T-helper 1 cell treated with Interleukin-12 subunit alpha and Interleukin-12 subunit beta and Interleukin-4 antibody, amounts not matched to agents 30 μg/mL and 1 μg/mL, for 36 hours (primary cell): ENCODE results near the gene PRICKLE1.
"Not testable (repeated sequence)": the region's sequence is repeated elsewhere in the genome, so short reads cannot be mapped to it uniquely, and the experiment has no call there.

Experiments
- H3K27ac Mint-ChIP-seq: one replicate; pipeline ENCODE4 v1.8.0; 2021; ENCODE audit warnings: mild to moderate bottlenecking, mixed read lengths
- H3K27me3 Mint-ChIP-seq: one replicate; pipeline ENCODE4 v1.8.0; 2021; ENCODE audit warnings: low read depth, mixed read lengths
- H3K36me3 Mint-ChIP-seq: one replicate; pipeline ENCODE4 v1.8.0; 2021; ENCODE audit warnings: low read depth, mixed read lengths
- H3K4me1 Mint-ChIP-seq: one replicate; pipeline ENCODE4 v1.8.0; 2021; ENCODE audit warnings: low read depth, mixed read lengths
- H3K4me3 Mint-ChIP-seq: one replicate; pipeline ENCODE4 v1.8.0; 2021; ENCODE audit warnings: mild to moderate bottlenecking, moderate library complexity, mixed read lengths
- H3K9me3 Mint-ChIP-seq: one replicate; pipeline ENCODE4 v1.8.0; 2021; ENCODE audit warnings: mixed read lengths

Gene PRICKLE1

DNA sequence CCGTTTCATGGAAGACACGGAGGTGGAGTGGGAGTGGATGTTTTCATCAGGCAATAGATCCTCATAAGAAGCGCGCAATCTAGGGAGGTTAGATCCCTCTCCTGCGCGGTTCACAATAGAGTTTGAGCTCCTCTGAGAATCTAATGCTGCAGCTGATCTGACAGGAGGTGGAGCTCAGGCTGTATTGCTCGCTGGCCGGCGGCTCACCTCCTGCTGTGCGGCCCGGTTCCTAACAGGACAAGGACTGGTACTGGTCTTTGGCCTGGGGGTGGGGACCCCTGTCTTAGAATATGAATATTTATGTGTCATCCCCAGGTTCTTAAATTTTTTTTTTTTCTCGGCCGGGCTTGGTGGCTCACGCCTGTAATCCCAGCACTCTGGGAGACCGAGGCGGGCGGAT is 36.7 kb downstream of the PRICKLE1 start:
- H3K27ac Mint-ChIP-seq, result no peak overlapping the region
- no peak overlapping the region for H3K4me3 Mint-ChIP-seq
- no peaks in the 10 kb centered on the region for H3K4me1 Mint-ChIP-seq
- no peaks in the 10 kb centered on the region for H3K9me3 Mint-ChIP-seq
- H3K36me3 Mint-ChIP-seq, result no peaks in the 10 kb centered on the region
- H3K27me3 Mint-ChIP-seq, result peaks cover 14% of the 10 kb centered on the region

DNA sequence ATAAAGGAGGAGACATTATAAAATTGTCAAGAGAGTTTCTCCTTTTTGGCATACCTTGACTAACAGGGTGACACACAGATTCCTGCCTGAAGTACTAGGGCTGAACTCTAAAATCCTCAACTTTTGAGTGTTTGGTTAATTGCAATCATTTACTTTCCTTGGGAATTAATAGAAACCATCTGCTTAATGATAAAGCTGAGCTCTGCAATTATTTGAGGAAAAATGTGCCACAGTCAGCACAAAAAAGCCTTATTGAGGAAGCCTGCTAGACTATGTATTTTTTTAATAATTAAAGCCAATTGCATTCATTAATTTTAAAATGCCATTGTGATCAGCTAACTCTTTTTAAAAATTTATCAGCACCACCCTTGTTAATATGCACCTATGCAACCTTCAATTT is 38.7 kb downstream of the PRICKLE1 start:
- Mint-ChIP-seq H3K4me3 (no peak overlapping the region), H3K27ac (no peak overlapping the region), H3K4me1 (no peaks in the 10 kb centered on the region), H3K36me3 (no peaks in the 10 kb centered on the region), H3K27me3 (peaks cover 14% of the 10 kb centered on the region), H3K9me3 (no peaks in the 10 kb centered on the region)

DNA sequence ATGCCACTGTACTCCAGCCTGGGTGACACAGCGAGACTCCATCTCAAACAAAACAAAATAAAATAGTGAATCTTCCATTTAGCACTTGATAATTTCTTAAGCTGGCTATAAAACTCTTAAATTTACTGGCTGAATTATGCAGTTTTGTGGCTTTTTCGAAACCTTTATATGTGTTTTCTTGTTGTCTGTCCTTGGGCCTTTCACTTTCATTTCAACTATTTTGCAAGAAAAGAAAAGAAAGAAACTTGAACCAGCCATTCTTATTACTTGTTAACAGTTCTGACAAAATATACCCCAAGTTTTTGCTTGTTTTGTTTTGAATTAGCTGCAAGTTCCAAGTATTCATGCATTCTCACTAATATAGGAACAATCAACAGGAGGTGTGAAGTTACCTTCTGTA is 42.8 kb downstream of the PRICKLE1 start:
- Mint-ChIP-seq H3K27ac (no peak overlapping the region), H3K4me3 (no peak overlapping the region), H3K9me3 (no peaks in the 10 kb centered on the region), H3K4me1 (no peaks in the 10 kb centered on the region), H3K27me3 (peaks cover 9% of the 10 kb centered on the region), H3K36me3 (no peaks in the 10 kb centered on the region)

DNA sequence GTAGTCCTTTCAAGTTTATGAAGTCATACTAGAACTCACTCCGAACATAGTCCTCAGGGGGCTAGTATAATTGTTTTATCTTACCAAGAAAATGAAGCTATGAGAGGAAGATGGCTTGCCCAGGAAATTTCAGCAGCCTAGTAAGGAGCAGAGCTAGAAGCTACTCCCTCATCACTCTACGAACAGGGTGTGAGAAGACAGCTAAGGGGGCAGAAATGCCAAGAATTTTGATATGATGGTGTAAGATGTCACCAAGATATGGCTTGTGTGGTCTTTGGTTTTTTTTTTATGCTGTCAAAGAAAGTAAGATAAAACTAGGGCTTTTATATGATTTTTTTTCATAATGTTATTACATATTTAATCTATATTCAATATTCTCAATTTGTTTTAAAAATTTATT is 47.6 kb downstream of the PRICKLE1 start:
- H3K36me3 Mint-ChIP-seq, result no peaks in the 10 kb centered on the region
- H3K27me3 Mint-ChIP-seq, result peaks cover 5% of the 10 kb centered on the region
- H3K27ac Mint-ChIP-seq, result no peak overlapping the region
- no peaks in the 10 kb centered on the region for H3K4me1 Mint-ChIP-seq
- H3K9me3 Mint-ChIP-seq, result no peaks in the 10 kb centered on the region
- H3K4me3 Mint-ChIP-seq, result no peak overlapping the region

DNA sequence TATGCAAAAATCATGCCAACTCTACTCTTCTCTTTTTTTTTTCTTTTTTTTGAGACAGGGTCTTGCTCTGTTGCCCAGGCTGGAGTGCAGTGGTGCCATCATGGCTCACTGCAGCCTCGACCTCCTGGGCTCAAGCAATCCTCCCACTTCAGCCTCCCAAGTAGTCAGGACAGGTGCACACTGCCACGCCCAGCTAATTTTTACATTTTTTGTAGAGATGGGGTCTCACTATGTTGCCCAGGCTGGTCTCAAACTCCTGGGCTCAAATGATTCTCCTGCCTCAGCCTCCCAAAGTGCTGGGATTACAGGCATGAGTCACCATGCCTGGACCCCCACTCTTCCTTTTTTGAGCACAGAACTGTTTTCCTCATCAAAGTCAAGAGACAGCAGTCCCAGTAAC is 48.2 kb downstream of the PRICKLE1 start:
- H3K4me1 Mint-ChIP-seq, H3K27ac Mint-ChIP-seq, H3K36me3 Mint-ChIP-seq, H3K9me3 Mint-ChIP-seq, H3K4me3 Mint-ChIP-seq, H3K27me3 Mint-ChIP-seq: not testable (repeated sequence)

DNA sequence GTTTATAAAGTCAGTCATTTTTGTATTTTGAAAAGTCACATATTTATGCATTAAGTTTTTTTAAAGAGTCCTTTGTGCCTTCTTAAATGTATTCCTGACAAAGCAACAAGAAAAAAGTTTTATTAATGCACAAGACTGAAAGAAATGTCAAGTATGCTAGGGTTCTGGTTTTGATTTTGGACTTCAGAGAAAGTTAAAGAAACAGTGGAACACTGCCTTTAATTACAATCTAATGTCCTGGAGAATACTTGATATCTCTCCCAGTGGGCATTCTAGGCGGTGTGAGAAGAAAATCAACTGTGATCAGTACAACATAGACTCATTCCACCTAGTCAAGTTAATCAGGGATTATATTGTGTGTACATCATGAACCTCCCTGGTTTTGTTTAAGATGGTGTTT is 49.9 kb downstream of the PRICKLE1 start:
- Mint-ChIP-seq H3K4me1 (no peaks in the 10 kb centered on the region), H3K27me3 (peaks cover 9% of the 10 kb centered on the region), H3K27ac (no peak overlapping the region), H3K4me3 (no peak overlapping the region), H3K36me3 (no peaks in the 10 kb centered on the region), H3K9me3 (no peaks in the 10 kb centered on the region)

DNA sequence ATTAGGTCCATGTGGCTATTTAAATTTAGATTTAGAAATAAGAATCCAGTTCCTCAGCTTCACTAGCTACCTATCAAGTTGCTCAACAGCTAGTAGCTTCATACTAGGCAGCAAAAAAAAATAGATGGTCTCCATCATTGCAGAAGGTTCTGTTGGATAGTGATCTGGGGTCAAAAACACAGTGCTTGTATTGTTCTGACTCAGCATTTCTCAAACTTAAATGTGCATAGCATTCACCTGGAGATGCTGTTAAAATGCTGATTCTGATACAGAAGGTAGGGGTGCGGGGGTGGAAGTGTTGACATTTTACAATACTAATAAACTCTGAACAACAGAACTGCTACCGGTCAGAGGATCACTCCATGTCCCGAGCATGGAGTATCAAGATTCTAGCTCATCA is 51.3 kb downstream of the PRICKLE1 start:
- Mint-ChIP-seq H3K9me3 (no peaks in the 10 kb centered on the region), H3K36me3 (no peaks in the 10 kb centered on the region), H3K4me1 (no peaks in the 10 kb centered on the region), H3K4me3 (no peak overlapping the region), H3K27ac (no peak overlapping the region), H3K27me3 (peaks cover 9% of the 10 kb centered on the region)

DNA sequence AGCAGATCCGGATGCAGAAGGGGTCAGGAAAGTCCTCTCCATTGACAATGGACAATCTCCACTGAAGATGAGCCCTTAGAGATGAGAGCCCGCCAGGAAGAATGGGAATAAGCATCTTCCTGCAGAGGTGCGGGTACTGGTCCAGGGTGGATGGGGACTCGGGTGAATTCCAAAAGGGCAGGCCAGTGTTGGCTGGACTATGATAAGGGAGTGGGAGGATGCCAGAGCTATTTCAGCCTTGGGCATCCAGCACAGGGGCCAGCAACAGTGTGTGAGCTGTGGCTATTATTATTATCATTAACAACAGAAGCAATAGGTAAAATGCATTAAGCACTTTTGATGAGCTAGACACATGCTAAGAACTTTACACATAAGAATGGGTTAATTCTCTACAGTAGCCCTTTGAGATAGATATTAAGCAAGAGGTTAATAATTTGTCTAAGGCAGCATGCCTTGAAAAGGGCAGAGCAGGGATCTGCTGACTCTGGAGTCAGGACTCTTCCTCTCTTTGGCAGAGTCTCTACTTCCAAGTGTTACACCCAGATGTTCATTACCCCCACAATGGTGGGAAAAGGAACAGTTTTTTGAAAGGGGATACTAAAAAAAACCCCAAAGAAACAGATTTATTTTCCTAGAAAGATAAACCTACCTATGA is 55.2 kb downstream of the PRICKLE1 start:
- no peak overlapping the region for H3K4me3 Mint-ChIP-seq
- H3K4me1 Mint-ChIP-seq, result no peaks in the 10 kb centered on the region
- H3K36me3 Mint-ChIP-seq, result no peaks in the 10 kb centered on the region
- no peaks in the 10 kb centered on the region for H3K9me3 Mint-ChIP-seq
- peaks cover 9% of the 10 kb centered on the region for H3K27me3 Mint-ChIP-seq
- no peak overlapping the region for H3K27ac Mint-ChIP-seq

DNA sequence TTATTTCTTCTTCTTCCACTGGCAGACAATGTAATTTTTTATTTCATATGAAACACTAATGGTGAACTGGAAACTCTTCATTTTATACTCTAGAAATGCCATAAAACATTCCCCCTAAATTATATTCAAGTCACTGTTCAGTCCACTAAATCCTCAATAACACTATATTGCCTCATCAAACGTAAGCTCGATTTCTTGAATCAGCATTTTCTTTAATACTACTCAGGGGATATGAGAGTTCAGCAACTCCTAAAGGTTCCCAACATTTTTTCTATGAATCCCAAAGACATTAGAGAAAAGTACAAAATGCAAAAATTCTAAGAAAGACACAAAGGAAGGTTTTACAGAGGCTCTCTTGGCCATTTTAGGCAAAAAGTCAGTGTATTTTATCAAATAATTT is 59.3 kb downstream of the PRICKLE1 start:
- H3K4me1 Mint-ChIP-seq, result no peaks in the 10 kb centered on the region
- no peaks in the 10 kb centered on the region for H3K27me3 Mint-ChIP-seq
- no peaks in the 10 kb centered on the region for H3K9me3 Mint-ChIP-seq
- no peak overlapping the region for H3K4me3 Mint-ChIP-seq
- no peaks in the 10 kb centered on the region for H3K36me3 Mint-ChIP-seq
- no peak overlapping the region for H3K27ac Mint-ChIP-seq

DNA sequence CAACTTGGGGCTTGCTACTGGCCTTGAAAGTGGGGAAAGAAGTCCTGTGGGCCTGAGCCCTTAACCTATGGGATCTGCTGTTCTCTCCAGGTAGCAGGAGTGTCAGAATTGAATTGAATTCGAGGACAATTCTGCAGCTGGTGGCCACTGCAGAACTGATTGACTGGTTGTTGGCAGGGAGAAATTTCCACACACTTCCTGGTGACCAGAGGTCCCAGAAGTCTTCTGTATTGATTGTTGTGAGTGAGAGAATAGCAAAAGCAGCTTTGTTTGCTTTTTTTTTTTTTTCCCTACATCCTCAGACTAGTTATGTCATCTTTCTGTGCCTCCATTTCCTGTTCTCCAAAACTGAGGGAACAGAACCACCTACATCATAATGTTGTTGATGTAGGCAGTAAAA is 64.1 kb downstream of the PRICKLE1 start:
- no peak overlapping the region for H3K27ac Mint-ChIP-seq
- H3K9me3 Mint-ChIP-seq, result no peaks in the 10 kb centered on the region
- H3K36me3 Mint-ChIP-seq, result no peaks in the 10 kb centered on the region
- no peaks in the 10 kb centered on the region for H3K27me3 Mint-ChIP-seq
- H3K4me3 Mint-ChIP-seq, result no peak overlapping the region
- H3K4me1 Mint-ChIP-seq, result no peaks in the 10 kb centered on the region

DNA sequence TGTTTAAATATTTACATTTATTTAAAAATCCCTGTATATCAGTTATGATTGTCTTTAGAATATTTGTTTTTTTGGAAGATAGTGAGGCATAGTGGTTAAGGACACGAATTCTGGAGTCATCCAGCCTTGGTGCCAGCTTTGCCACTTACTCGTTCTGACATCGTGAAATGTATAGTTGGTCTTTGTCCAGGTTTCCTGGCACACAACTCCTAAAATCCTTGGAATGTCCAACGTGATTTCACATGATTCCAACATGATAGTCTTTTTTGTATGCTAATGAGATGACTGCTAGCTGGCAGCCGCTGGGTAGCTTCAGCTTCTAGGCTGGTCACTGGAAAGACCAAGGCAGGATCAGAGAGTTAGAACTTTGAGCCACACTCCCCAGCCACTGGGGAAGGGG is 64.8 kb downstream of the PRICKLE1 start:
- H3K4me3 Mint-ChIP-seq, result no peak overlapping the region
- H3K4me1 Mint-ChIP-seq, result no peaks in the 10 kb centered on the region
- H3K9me3 Mint-ChIP-seq, result no peaks in the 10 kb centered on the region
- no peak overlapping the region for H3K27ac Mint-ChIP-seq
- no peaks in the 10 kb centered on the region for H3K36me3 Mint-ChIP-seq
- no peaks in the 10 kb centered on the region for H3K27me3 Mint-ChIP-seq

DNA sequence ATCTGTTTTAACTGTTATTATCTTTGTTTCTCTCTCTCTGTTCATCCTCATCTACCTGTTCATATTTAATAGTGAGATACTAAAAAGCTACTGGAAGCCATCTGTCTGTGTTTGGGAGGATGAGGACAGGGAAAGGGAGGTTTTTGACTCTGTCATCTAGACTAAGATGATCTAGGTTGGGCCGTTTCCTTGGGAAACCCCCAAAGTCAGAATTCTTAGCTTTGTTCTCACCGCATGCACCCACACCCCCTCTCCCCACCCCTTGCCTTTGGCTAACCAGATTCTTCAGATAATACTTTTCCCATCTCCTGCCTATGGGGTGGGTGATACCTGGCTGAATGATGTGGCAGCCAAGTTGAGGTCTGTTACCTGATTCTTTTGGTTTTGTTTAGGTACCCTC is 73.0 kb downstream of the PRICKLE1 start:
- Mint-ChIP-seq H3K4me3 (no peak overlapping the region), H3K27ac (no peak overlapping the region), H3K4me1 (peaks cover 3% of the 10 kb centered on the region), H3K36me3 (no peaks in the 10 kb centered on the region), H3K9me3 (no peaks in the 10 kb centered on the region), H3K27me3 (peaks cover 4% of the 10 kb centered on the region)

DNA sequence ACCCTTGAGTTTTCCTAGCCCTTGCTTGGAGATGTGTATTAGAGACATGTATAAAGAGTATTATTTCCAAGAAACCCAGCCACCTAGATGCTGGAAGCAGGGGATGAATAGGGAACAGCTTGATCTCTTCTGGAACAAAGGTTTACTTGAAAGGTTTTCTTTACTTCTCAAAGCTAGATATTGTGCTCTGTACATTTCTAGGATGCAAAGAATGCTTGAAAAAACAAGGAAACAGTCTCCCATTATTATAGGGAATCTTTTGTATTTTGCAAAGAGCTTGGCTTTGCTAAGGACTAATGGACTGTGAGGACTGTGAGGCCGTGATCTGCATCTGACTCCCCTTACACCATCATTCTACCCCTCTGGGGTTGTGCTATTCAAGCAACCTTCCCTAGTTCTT is 77.9 kb downstream of the PRICKLE1 start:
- Mint-ChIP-seq H3K4me3 (no peak overlapping the region), H3K4me1 (no peaks in the 10 kb centered on the region), H3K9me3 (no peaks in the 10 kb centered on the region), H3K27me3 (peaks cover 7% of the 10 kb centered on the region), H3K27ac (no peak overlapping the region), H3K36me3 (no peaks in the 10 kb centered on the region)

DNA sequence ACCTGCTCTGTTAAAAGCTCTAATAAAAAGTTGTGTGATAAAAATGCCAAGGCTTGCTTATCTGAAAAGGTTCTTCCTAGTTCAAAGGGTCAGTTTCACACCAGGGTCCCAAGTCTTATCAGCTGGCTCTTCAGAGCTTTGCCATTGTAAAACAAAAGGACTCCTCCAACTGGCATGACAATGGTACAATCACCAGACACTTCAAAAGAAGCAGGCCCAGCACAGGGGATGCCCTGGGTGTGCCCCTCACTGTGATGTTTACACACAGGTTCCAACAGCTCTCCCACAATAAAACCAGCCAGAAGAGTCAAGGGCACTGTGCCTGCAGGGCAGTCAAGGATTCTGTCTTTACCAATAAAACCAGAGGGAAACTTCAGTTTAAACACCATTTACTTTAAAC is 78.7 kb downstream of the PRICKLE1 start:
- no peaks in the 10 kb centered on the region for H3K36me3 Mint-ChIP-seq
- peaks cover 7% of the 10 kb centered on the region for H3K27me3 Mint-ChIP-seq
- H3K4me1 Mint-ChIP-seq, result no peaks in the 10 kb centered on the region
- H3K4me3 Mint-ChIP-seq, result no peak overlapping the region
- H3K9me3 Mint-ChIP-seq, result no peaks in the 10 kb centered on the region
- no peak overlapping the region for H3K27ac Mint-ChIP-seq

DNA sequence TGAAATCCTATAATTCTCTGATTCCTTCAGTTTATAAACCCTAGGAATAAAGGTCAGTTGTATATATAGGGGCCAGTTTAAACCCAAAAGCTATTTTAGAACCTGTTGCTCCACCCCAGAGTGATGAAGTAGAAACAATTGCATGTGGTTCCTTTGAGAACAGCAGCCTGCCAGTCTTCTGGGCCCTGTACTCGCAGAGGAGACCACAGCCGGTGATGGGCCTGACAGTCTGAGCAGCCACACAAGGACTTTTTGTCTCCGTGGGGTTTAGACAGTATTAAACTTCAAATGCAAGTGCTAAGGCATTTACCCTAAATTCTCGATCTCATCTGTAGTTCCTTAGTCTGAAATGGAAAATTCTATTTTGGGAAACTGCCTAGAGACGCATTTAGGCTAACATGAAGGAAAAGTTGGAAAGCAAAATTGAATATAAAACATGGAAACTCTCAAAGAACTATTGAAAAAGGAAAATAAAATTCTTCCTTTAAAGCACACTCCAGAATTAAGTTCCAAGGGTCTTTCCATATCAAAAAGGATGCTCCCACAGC is 80.6 kb downstream of the PRICKLE1 start:
- H3K36me3 Mint-ChIP-seq, result no peaks in the 10 kb centered on the region

DNA sequence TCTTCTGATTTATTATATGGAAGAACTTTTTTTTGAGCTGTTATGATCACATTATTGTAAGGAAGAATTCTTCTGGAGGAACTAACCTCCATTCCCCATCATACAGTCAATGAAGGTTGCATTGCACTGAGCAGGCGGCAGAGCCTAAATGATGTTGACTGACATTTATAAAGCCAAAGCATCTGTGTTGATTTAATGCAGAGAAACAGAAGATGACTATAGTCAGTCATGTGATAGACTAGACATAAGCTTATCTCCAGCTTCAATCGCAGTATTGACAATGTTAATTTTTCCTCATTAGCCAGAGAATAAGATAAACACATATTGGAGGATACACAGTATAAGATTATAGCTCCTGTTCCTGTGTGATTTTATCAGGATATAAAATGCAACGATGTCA is 82.0 kb downstream of the PRICKLE1 start:
- Mint-ChIP-seq H3K9me3 (no peaks in the 10 kb centered on the region), H3K27ac (no peak overlapping the region), H3K27me3 (peaks cover 13% of the 10 kb centered on the region), H3K36me3 (no peaks in the 10 kb centered on the region), H3K4me3 (no peak overlapping the region), H3K4me1 (no peaks in the 10 kb centered on the region)

More for the DNA sequence above, 80.6 kb downstream of the PRICKLE1 start:
- Mint-ChIP-seq H3K4me3 (no peak overlapping the region), H3K27ac (no peak overlapping the region), H3K27me3 (peaks cover 13% of the 10 kb centered on the region), H3K9me3 (no peaks in the 10 kb centered on the region), H3K4me1 (no peaks in the 10 kb centered on the region)
